Heart right ventricle (tissue), 16 donors: Measurements from ENCODE around the gene NUMBL. TPM values are rescaled to one million over a fixed set of nuclear protein-coding genes. Genes with fewer than 3 reads are reported as not detected.
A peak's percentile ranks its signal among the peaks of the same experiment; 100 is the strongest.

Source experiments
- ATAC-seq, 8 donors: fragments of 200-7000 bp; cut with Tn5 transposase; one replicate each; pipeline ENCODE4 v1.9.1; 2020; ENCODE audit warnings: mild to moderate bottlenecking in 8 of 8, moderate library complexity in 8 of 8, moderate number of reproducible peaks in 1 of 8
- DNase-seq, 2 donors: peaks; one replicate each; pipeline ENCODE4 v3.0.0-alpha.2; 2020
- H3K27ac ChIP-seq, 10 donors: fragments of 200-600 bp; sonication (generic) in 2 of 10; one replicate each; pipeline versions ENCODE4 v1.5.0 to v1.8.0; 2020 to 2022; ENCODE audit warnings: mild to moderate bottlenecking in 3 of 10
- H3K27me3 ChIP-seq, 7 donors: fragments of 200-600 bp; one replicate each; pipeline ENCODE4 v1.8.0; 2021 to 2022; ENCODE audit warnings: mild to moderate bottlenecking in 2 of 7
- H3K36me3 ChIP-seq, 9 donors: fragments of 200-600 bp; sonication (generic) in 1 of 9; one replicate each; pipeline versions ENCODE4 v1.5.0 to v1.8.0; 2020 to 2022; ENCODE audit warnings: mild to moderate bottlenecking in 2 of 9
- H3K4me1 ChIP-seq, 9 donors: fragments of 200-600 bp; sonication (generic) in 1 of 9; one replicate each; pipeline versions ENCODE4 v1.5.0 to v1.8.0; 2020 to 2022; ENCODE audit warnings: mild to moderate bottlenecking in 4 of 9
- H3K4me3 ChIP-seq, 10 donors: fragments of 200-600 bp; sonication (generic) in 2 of 10; one replicate each; pipeline versions ENCODE4 v1.5.0 to v1.8.0; 2020 to 2022; ENCODE audit warnings: mild to moderate bottlenecking in 7 of 10, moderate library complexity in 2 of 10
- H3K9me3 ChIP-seq, 11 donors: fragments of 200-600 bp in 10 of 11; sonication (generic) in 2 of 11; one replicate each; pipeline versions ENCODE4 v1.5.0 to v1.8.0; 2013 to 2022; ENCODE audit warnings: mild to moderate bottlenecking in 2 of 11, control low read depth in 1 of 11, moderate library complexity in 1 of 11
- WGBS, 2 donors: extraction: QIAGEN DNeasy Blood & Tissue Kit; methylation state at CpG; one replicate each; pipeline ENCODE4 v1.1.7; 2013; ENCODE audit warnings: inconsistent platforms in 1 of 2; 5-methylcytosine and 5-hydroxymethylcytosine counted together
- intact Hi-C, 10 donors: fragments of 100-400 bp; cut with DNase I; formaldehyde crosslinking; loops; one replicate each; pipeline versions ENCODE4 v1.11.1 to v1.14.2; 2022
- polyA plus RNA-seq, 2 donors: library from polyadenylated mRNA; stranded (reverse); fragments of 200-250 nt; gene quantifications; one replicate each; pipeline ENCODE4 v1.2.3, GENCODE V29; 2013
- total RNA-seq, 10 donors: library from RNA; stranded (reverse); fragmentation: NEBNext Ultra II Directional in 3 of 10; extraction: Animal tissue kit (Norgen Biotek cat#: 25700) in 3 of 10; gene quantifications; one replicate each; pipeline versions ENCODE4 v1.2.1 to v1.2.4, GENCODE V29; 2021 to 2023
- TF ChIP-seq, protein P1 (sequence below), 9 donors: fragments of 200-600 bp; sonication (generic) in 2 of 9; IDR thresholded peaks; one replicate each; pipeline versions ENCODE4 v1.5.0 to v1.8.0; 2021 to 2022; ENCODE audit warnings: antibody characterized with exemption in 9 of 9, mild to moderate bottlenecking in 5 of 9, moderate library complexity in 1 of 9
- donor health status: Arrhythmogenic right ventricular cardiomyopathy.
- donor health status: ischemic (EF 13 %, LVEDD 7.1; RV severe dilation, severe dysfunction).
- donor health status: healthy with polysubstance abuse.
- donor health status: DM: no; HTN: yes; CAD: no.
- donor health status: DM: no; HTN: no; CAD: no.
- donor health status: ischemic (EF 25% LVEDD 6.9; RV normal size, moderate dysfunction).
- donor health status: ischemic (EF 25% LVEDD 5.7; RV mildly dilated, moderate dysfunction).
- donor health status: healthy.
- donor health status: DM: yes; HTN: yes; CAD: no.
- donor health status: Ischemic cardiomyopathy.
- donor health status: ischemic (EF 35%, LVEDD 5.7; RV mildly dilated, moderate dysfunction).
- donor health status: nonischemic (EF 11% LVEDD 7.7; RV severe dilation, severe dysfunction).
- donor health status: DM: yes; HTN: yes; CAD: no.
- donor health status: PGD.
- donor health status: ischemic (EF 29% LVEDD 5.4; RV normal size, mild dysfunction).
- donor health status: nonischemic (EF 23%, LVEDD 6.1; RV moderate dilation, normal function).

NUMBL gene
- total and polyA plus RNA-seq, 12 donors: 7.1 to 15.3 (median 10.7) TPM

DNA sequence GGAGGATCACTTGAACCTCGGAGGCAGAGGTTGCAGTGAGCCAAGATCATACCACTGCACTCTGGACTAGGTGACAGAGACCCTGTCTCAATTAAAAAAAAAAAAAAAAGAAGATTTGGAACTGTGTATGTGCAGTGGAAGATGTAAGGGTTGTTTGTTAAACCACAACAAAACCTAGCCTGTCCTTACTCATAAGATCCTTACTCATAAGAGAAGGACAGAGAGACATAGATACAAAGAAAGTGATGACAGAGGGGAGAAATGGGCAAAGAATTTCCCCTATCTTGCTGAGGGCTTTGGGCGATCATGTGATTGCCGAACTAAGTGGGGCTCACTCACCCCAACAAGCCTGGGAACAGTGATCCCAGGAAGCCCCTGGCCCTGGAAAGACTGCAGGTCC, 34.4 kb upstream of the NUMBL start:
- TF ChIP-seq, protein P1, sequence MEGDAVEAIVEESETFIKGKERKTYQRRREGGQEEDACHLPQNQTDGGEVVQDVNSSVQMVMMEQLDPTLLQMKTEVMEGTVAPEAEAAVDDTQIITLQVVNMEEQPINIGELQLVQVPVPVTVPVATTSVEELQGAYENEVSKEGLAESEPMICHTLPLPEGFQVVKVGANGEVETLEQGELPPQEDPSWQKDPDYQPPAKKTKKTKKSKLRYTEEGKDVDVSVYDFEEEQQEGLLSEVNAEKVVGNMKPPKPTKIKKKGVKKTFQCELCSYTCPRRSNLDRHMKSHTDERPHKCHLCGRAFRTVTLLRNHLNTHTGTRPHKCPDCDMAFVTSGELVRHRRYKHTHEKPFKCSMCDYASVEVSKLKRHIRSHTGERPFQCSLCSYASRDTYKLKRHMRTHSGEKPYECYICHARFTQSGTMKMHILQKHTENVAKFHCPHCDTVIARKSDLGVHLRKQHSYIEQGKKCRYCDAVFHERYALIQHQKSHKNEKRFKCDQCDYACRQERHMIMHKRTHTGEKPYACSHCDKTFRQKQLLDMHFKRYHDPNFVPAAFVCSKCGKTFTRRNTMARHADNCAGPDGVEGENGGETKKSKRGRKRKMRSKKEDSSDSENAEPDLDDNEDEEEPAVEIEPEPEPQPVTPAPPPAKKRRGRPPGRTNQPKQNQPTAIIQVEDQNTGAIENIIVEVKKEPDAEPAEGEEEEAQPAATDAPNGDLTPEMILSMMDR (IDR thresholded peaks at IDR 0.05): no peak
- 91 to 97% methylated on average over 3 of the region's 3 CpGs for WGBS, 2 donors
- peaks cover 0 to 80% (median 30%) of the 10 kb centered on the region in 9 donors for H3K36me3 ChIP-seq
- H3K4me1 ChIP-seq: peaks cover 10 to 35% (median 29%) of the 10 kb centered on the region in 9 donors
- no peak overlapping the region for H3K4me3 ChIP-seq
- no peaks in the 10 kb centered on the region for H3K27me3 ChIP-seq
- ATAC-seq (no peak), DNase-seq (no peak)
- intact Hi-C loops: no loop called here
- peaks cover 0 to 8% (median 0%) of the 10 kb centered on the region in 11 donors for H3K9me3 ChIP-seq
- no peak overlapping the region for H3K27ac ChIP-seq

- 96 to 97% methylated on average over 4 of the region's 4 CpGs for WGBS, 2 donors
- ATAC-seq (no peak), DNase-seq (no peak)
- intact Hi-C loops: no loop called here
- TF ChIP-seq, protein P1 (IDR thresholded peaks at IDR 0.05): no peak
- Histone ChIP-seq H3K27me3 (no peaks in the 10 kb centered on the region), H3K36me3 (peaks cover 0 to 75% (median 28%) of the 10 kb centered on the region in 9 donors), H3K9me3 (peaks cover 0 to 8% (median 0%) of the 10 kb centered on the region in 11 donors), H3K4me1 (peaks cover 16 to 40% (median 34%) of the 10 kb centered on the region in 9 donors), H3K4me3 (no peak overlapping the region), H3K27ac (no peak overlapping the region)
These were observed 33.9 kb upstream of the NUMBL start for GRCh38 chr19:40724315-40724714.

DNA sequence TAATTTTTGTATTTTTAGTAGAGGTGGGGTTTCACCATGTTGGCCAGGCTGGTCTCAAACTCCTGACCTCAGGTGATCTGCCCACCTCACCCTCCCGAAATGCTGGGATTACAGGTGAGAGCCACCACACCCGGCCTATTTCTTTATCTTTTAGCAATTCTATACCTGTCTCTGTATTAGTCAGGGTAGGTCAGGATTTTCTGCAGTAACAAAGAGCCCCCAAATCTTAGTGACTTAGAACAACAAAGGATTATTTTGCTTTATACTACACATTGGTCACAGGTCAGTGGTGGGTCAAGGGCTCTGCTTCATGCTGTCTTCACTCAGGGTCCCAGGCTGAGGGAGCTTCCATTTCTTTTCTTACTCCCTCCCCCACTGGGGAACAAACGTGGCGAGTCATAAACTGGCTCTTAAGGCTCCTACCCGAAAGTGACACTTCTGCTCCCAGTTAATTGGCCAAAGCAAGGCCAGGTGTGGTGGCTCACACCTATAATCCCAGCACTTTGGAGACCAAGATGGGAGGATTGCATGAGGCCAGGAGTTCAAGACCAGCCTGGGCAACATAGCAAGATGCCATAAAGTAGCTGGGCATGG, 33.3 kb upstream of the NUMBL start:
- H3K9me3 ChIP-seq: peaks cover 0 to 8% (median 0%) of the 10 kb centered on the region in 11 donors
- ATAC-seq (no peak), DNase-seq (no peak)
- intact Hi-C loops: no loop called here
- no peaks in the 10 kb centered on the region for H3K27me3 ChIP-seq
- H3K4me1 ChIP-seq: peaks cover 16 to 46% (median 39%) of the 10 kb centered on the region in 9 donors
- TF ChIP-seq, protein P1 (IDR thresholded peaks at IDR 0.05): no peak
- 93 to 96% methylated on average over 5 of the region's 5 CpGs for WGBS, 2 donors
- H3K4me3 ChIP-seq: no peak overlapping the region
- no peak overlapping the region for H3K27ac ChIP-seq
- H3K36me3 ChIP-seq: peaks cover 0 to 70% (median 22%) of the 10 kb centered on the region in 9 donors

DNA sequence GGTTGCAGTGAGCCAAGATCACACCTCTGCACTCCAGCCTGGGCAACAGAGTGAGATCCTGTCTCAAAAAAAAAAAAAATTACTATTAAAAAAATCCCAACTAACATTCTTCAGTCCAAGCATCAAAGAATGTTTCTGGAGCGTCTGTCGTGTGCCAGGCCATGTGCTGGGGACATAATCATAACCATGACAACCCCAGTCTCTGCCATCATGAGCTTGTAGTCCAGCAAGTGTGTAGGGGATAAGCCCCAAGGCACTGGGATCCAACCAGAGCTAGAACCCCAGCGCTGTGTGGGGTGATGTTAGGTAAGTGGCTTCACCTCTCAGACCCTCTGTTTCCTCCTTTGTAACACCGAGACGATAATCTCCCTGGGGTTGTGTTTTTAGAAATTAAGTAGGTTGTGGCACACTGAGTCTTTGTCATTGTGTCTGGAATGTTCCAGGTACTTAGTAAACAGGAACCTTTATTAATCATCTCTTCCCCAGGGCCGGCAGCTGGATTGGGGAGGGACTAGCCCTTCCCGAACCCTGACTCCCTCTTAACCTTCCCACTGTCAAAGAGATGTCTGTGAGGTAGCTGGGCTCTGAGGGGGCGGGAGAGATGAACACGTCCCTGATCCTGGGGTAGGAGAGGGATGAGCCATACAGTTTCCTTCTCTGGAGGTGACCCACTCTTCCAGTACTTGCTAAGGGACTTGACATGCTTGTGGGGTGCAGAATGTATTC, 31.6 kb upstream of the NUMBL start:
- H3K27ac ChIP-seq: peak overlapping the region in 8 of 10 donors; percentile 87 to 98 (median 96)
- H3K36me3 ChIP-seq: peaks cover 0 to 53% (median 13%) of the 10 kb centered on the region in 9 donors
- no peak for DNase-seq
- intact Hi-C loops: no loop called here
- H3K27me3 ChIP-seq: no peaks in the 10 kb centered on the region
- H3K4me1 ChIP-seq: peaks cover 16 to 61% (median 52%) of the 10 kb centered on the region in 9 donors
- WGBS, 2 donors: 62 to 68% methylated on average over 9 of the region's 9 CpGs
- H3K4me3 ChIP-seq: peak overlapping the region in 2 of 10 donors; percentile 0 to 81
- ATAC-seq: peak in 1 of 8 donors; percentile 4
- H3K9me3 ChIP-seq: peaks cover 0 to 4% (median 0%) of the 10 kb centered on the region in 11 donors
- TF ChIP-seq, protein P1 (IDR thresholded peaks at IDR 0.05): no peak
